Mesenchymal stem cell (in vitro differentiated cells and primary cell): Measurements from ENCODE around the gene NRXN3.

Source experiments
- DNase-seq: peaks from one replicate; pipeline ENCODE4 v3.0.0-alpha.2; 2013
- H2AFZ ChIP-seq: one replicate; pipeline ENCODE4 v1.6.1; 2013; ENCODE audit warnings: low read depth, mild to moderate bottlenecking, control low read depth, inconsistent platforms, low read length, moderate library complexity
- H2AK5ac ChIP-seq: 2 replicates; pipeline ENCODE4 v1.6.1; 2013; ENCODE audit warnings: low read length, moderate library complexity, mild to moderate bottlenecking, inconsistent platforms; ENCODE audit not compliant: severe bottlenecking
- H2BK120ac ChIP-seq: one replicate; pipeline ENCODE4 v1.6.1; 2013; ENCODE audit warnings: low read depth, mild to moderate bottlenecking, inconsistent platforms, low read length, moderate library complexity
- H2BK12ac ChIP-seq, 2 experiments: one replicate each; pipeline ENCODE4 v1.6.1; 2013; ENCODE audit warnings: inconsistent platforms in 2 of 2, low read length in 2 of 2, mild to moderate bottlenecking in 2 of 2, moderate library complexity in 2 of 2, control low read depth in 1 of 2
- H2BK15ac ChIP-seq: one replicate; pipeline ENCODE4 v1.6.1; 2013; ENCODE audit warnings: mild to moderate bottlenecking, low read depth, inconsistent platforms; ENCODE audit not compliant: poor library complexity, severe bottlenecking
- H2BK5ac ChIP-seq: 2 replicates; pipeline ENCODE4 v1.6.1; 2013; ENCODE audit warnings: low read depth, mild to moderate bottlenecking, low read length, control low read depth, inconsistent platforms; ENCODE audit not compliant: poor library complexity, severe bottlenecking
- H3K14ac ChIP-seq, 2 experiments: one replicate each; pipeline ENCODE4 v1.6.1; 2013; ENCODE audit warnings: inconsistent platforms in 2 of 2, low read length in 2 of 2, control low read depth in 1 of 2, mild to moderate bottlenecking in 1 of 2, moderate library complexity in 1 of 2
- H3K18ac ChIP-seq, 2 experiments: one replicate each; pipeline ENCODE4 v1.6.1; 2013; ENCODE audit warnings: inconsistent platforms in 2 of 2, low read length in 2 of 2, control low read depth in 1 of 2, low read depth in 1 of 2, mild to moderate bottlenecking in 1 of 2
- H3K23ac ChIP-seq, 2 experiments: one replicate each; pipeline ENCODE4 v1.6.1; 2013; ENCODE audit warnings: inconsistent platforms in 2 of 2, low read length in 2 of 2, mild to moderate bottlenecking in 2 of 2, moderate library complexity in 2 of 2, control low read depth in 1 of 2
- H3K27ac ChIP-seq: 2 replicates; pipeline ENCODE4 v1.5.1; 2013; ENCODE audit warnings: mild to moderate bottlenecking, moderate library complexity, low read length, control low read depth, inconsistent platforms; ENCODE audit not compliant: poor library complexity, severe bottlenecking
- H3K27me3 ChIP-seq, 2 experiments: 2 replicates each; pipeline versions ENCODE4 v1.6.1 to v1.7.0; 2013; ENCODE audit warnings: low read length in 2 of 2, mild to moderate bottlenecking in 2 of 2, moderate library complexity in 2 of 2, control low read depth in 1 of 2, inconsistent platforms in 1 of 2; ENCODE audit not compliant: control insufficient read depth in 1 of 2, insufficient read depth in 1 of 2
- H3K36me3 ChIP-seq, 2 experiments: 2 replicates each; pipeline versions ENCODE4 v1.6.1 to v1.7.0; 2013; ENCODE audit warnings: low read length in 2 of 2, control low read depth in 1 of 2, inconsistent platforms in 1 of 2, low read depth in 1 of 2, mild to moderate bottlenecking in 1 of 2; ENCODE audit not compliant: insufficient read depth in 2 of 2, control insufficient read depth in 1 of 2
- H3K4ac ChIP-seq, 2 experiments: one replicate each; pipeline ENCODE4 v1.6.1; 2013; ENCODE audit warnings: inconsistent platforms in 2 of 2, low read length in 2 of 2, mild to moderate bottlenecking in 2 of 2, moderate library complexity in 2 of 2, control low read depth in 1 of 2, low read depth in 1 of 2
- H3K4me1 ChIP-seq: 2 replicates; pipeline ENCODE4 v1.6.1; 2013; ENCODE audit warnings: low read depth, low read length, control low read depth; ENCODE audit not compliant: control insufficient read depth, insufficient read depth
- H3K4me2 ChIP-seq: 2 replicates; pipeline ENCODE4 v1.6.1; 2013; ENCODE audit warnings: low read length, mild to moderate bottlenecking, inconsistent platforms; ENCODE audit not compliant: poor library complexity, severe bottlenecking
- H3K4me3 ChIP-seq, 2 experiments: 2 replicates each; pipeline versions ENCODE4 v1.5.1 to v1.7.0; 2013; ENCODE audit warnings: low read length in 2 of 2, mild to moderate bottlenecking in 2 of 2, control low read depth in 1 of 2, low read depth in 1 of 2; ENCODE audit not compliant: insufficient read depth in 1 of 2
- H3K79me1 ChIP-seq: replicated peaks from 2 replicates; pipeline ENCODE4 v1.6.1; 2013; ENCODE audit warnings: mild to moderate bottlenecking, control low read depth, low read length, inconsistent platforms; ENCODE audit not compliant: poor library complexity, severe bottlenecking
- H3K9ac ChIP-seq: 2 replicates; pipeline ENCODE4 v1.7.0; 2013; ENCODE audit warnings: mild to moderate bottlenecking, low read length, moderate library complexity
- H3K9me3 ChIP-seq: 2 replicates; pipeline ENCODE4 v1.7.0; 2013; ENCODE audit warnings: mild to moderate bottlenecking, low read length; ENCODE audit not compliant: control insufficient read depth
- H4K8ac ChIP-seq: one replicate; pipeline ENCODE4 v1.6.1; 2013; ENCODE audit warnings: inconsistent platforms, mild to moderate bottlenecking, low read length, moderate library complexity
- H4K91ac ChIP-seq: one replicate; pipeline ENCODE4 v1.6.1; 2013; ENCODE audit warnings: mild to moderate bottlenecking, low read length, inconsistent platforms
- WGBS: methylation state at CpG from one replicate; pipeline ENCODE4 v1.1.7; 2013; ENCODE audit warnings: mixed read lengths; 5-methylcytosine and 5-hydroxymethylcytosine counted together

Gene NRXN3

DNA sequence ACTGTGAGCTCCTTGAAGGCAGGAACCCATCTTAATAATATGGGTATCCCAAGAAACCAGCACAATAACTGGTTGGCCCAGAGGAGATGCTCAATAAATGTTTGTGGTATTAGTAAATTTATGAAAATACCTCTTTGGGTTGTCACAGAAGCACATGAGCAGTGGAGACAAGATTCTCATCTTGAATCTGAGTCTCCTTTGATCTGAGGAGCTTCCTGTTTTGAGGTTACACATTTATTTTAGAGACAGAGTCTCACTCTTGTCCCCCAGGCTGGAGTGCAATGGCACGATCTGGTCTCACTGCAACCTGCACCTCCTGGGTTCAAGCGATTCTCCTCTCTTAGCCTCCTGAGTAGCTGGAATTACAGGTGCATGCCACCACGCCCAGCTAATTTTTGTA, 247.4 kb downstream of the NRXN3 start:
- Histone ChIP-seq H3K4me1 (no peaks in the 10 kb centered on the region), H3K27ac (no peak overlapping the region), H3K14ac (no peak overlapping the region), H2AK5ac (no peak overlapping the region), H3K18ac (no peak overlapping the region), H4K8ac (no peak overlapping the region), H3K4me2 (no peak overlapping the region), H3K4ac (no peak overlapping the region), H3K9ac (no peak overlapping the region), H2BK12ac (no peak overlapping the region), H3K79me1 (no peaks in the 10 kb centered on the region), H3K27me3 (no peaks in the 10 kb centered on the region), H3K9me3 (peaks cover 4% of the 10 kb centered on the region), H2AFZ (no peak overlapping the region), H2BK15ac (no peak overlapping the region), H2BK5ac (no peak overlapping the region), H3K36me3 (no peaks in the 10 kb centered on the region), H3K4me3 (no peak overlapping the region), H2BK120ac (no peak overlapping the region), H4K91ac (no peak overlapping the region), H3K23ac (no peak overlapping the region)
- no peak for DNase-seq
- 83% methylated on average over 3 of the region's 3 CpGs for WGBS

DNA sequence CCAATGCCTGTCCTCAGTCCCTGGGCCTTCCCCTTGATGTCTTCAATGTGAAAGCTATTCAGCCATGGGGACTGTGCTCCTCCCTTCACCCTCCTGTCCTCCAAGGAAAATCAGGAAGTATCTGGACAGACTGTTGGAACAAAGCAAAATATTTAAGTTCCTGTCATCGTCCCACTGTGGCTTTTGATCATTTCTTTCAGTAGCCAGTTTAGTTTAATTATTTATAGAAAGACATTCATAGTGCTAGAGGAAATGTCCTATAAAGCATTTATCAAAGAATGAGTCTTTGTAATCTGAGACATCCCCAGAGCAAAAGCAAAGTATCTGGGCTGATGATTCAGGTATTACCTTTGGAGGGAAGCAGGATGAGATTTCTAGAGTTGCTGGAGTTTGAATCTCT, 254.1 kb downstream of the NRXN3 start:
- H3K4me1 ChIP-seq: no peaks in the 10 kb centered on the region
- no peak overlapping the region for H2BK15ac ChIP-seq
- H3K27me3 ChIP-seq: no peaks in the 10 kb centered on the region
- no CpG with 5 or more reads among the region's 1 CpG for WGBS
- no peak overlapping the region for H3K23ac ChIP-seq
- H3K27ac ChIP-seq: no peak overlapping the region
- no peak overlapping the region for H2BK12ac ChIP-seq
- H4K91ac ChIP-seq: no peak overlapping the region
- no peaks in the 10 kb centered on the region for H3K9me3 ChIP-seq
- no peak overlapping the region for H4K8ac ChIP-seq
- H2AK5ac ChIP-seq: no peak overlapping the region
- no peaks in the 10 kb centered on the region for H3K36me3 ChIP-seq
- H3K4me3 ChIP-seq: no peak overlapping the region
- H3K79me1 ChIP-seq: no peaks in the 10 kb centered on the region
- H3K4me2 ChIP-seq: no peak overlapping the region
- no peak overlapping the region for H3K14ac ChIP-seq
- no peak overlapping the region for H2BK120ac ChIP-seq
- no peak overlapping the region for H3K4ac ChIP-seq
- DNase-seq: no peak
- H2BK5ac ChIP-seq: no peak overlapping the region
- H3K18ac ChIP-seq: no peak overlapping the region
- H2AFZ ChIP-seq: no peak overlapping the region
- H3K9ac ChIP-seq: no peak overlapping the region

- H3K18ac ChIP-seq: no peak overlapping the region
- DNase-seq: no peak
- H3K79me1 ChIP-seq: no peaks in the 10 kb centered on the region
- no peak overlapping the region for H2BK15ac ChIP-seq
- H3K36me3 ChIP-seq: no peaks in the 10 kb centered on the region
- H3K14ac ChIP-seq: no peak overlapping the region
- H4K91ac ChIP-seq: no peak overlapping the region
- no peak overlapping the region for H2BK5ac ChIP-seq
- no peak overlapping the region for H2BK120ac ChIP-seq
- no peaks in the 10 kb centered on the region for H3K27me3 ChIP-seq
- H3K4me1 ChIP-seq: no peaks in the 10 kb centered on the region
- H3K23ac ChIP-seq: no peak overlapping the region
- WGBS: 37% methylated on average over 2 of the region's 2 CpGs
- H3K4ac ChIP-seq: no peak overlapping the region
- no peak overlapping the region for H2AFZ ChIP-seq
- no peak overlapping the region for H3K27ac ChIP-seq
- no peaks in the 10 kb centered on the region for H3K9me3 ChIP-seq
- H3K4me3 ChIP-seq: no peak overlapping the region
- no peak overlapping the region for H3K4me2 ChIP-seq
- H3K9ac ChIP-seq: no peak overlapping the region
- H2AK5ac ChIP-seq: no peak overlapping the region
- H4K8ac ChIP-seq: no peak overlapping the region
- H2BK12ac ChIP-seq: no peak overlapping the region
These were observed 255.2 kb downstream of the NRXN3 start for GRCh38 chr14:78425330-78425729.

- no peaks in the 10 kb centered on the region for H3K4me1 ChIP-seq
- no peak overlapping the region for H3K18ac ChIP-seq
- no peak overlapping the region for H4K91ac ChIP-seq
- H2BK120ac ChIP-seq: no peak overlapping the region
- no peak overlapping the region for H3K4me2 ChIP-seq
- no peak overlapping the region for H2AFZ ChIP-seq
- H4K8ac ChIP-seq: no peak overlapping the region
- H3K23ac ChIP-seq: no peak overlapping the region
- H2AK5ac ChIP-seq: no peak overlapping the region
- H3K36me3 ChIP-seq: no peaks in the 10 kb centered on the region
- no peaks in the 10 kb centered on the region for H3K9me3 ChIP-seq
- WGBS: 54% methylated on average over 4 of the region's 4 CpGs
- H3K4ac ChIP-seq: no peak overlapping the region
- H3K27me3 ChIP-seq: no peaks in the 10 kb centered on the region
- no peak for DNase-seq
- H2BK12ac ChIP-seq: no peak overlapping the region
- H2BK5ac ChIP-seq: no peak overlapping the region
- no peak overlapping the region for H3K14ac ChIP-seq
- H3K9ac ChIP-seq: no peak overlapping the region
- H3K27ac ChIP-seq: no peak overlapping the region
- no peak overlapping the region for H2BK15ac ChIP-seq
- H3K79me1 ChIP-seq: no peaks in the 10 kb centered on the region
- H3K4me3 ChIP-seq: no peak overlapping the region
These were observed 255.6 kb downstream of the NRXN3 start for GRCh38 chr14:78425782-78426181.
